ENCODE measurements around the gene PNN. TPM values are rescaled to one million over a fixed set of nuclear protein-coding genes. Genes with fewer than 3 reads are reported as not detected.

Gene PNN
- 41.9 to 47.6 TPM (median 46.2 TPM) in 5 replicates for total RNA-seq (2022; extraction: Qiagen RNA extraction)

GRCh38 chr14:39174560-39175444 lies at the start of gene PNN:
TSS of gene PNN (plus strand) at chr14:39175254. CDS start at chr14:39175280, 26 bp downstream.

Other genes starting within 250 kb of the PNN start
- gene SEC23A, start 72.0 kb upstream of the PNN start, total RNA-seq (2022; extraction: Qiagen RNA extraction), result 55.0 to 99.4 TPM (median 84.1 TPM) in 5 replicates
- 20.1 to 27.5 TPM (median 22.4 TPM) in 5 replicates for gene GEMIN2, start 60.9 kb upstream of the PNN start, total RNA-seq (2022; extraction: Qiagen RNA extraction)
- gene TRAPPC6B, start 4.9 kb upstream of the PNN start, total RNA-seq (2022; extraction: Qiagen RNA extraction), result 11.7 to 17.3 TPM (median 15.8 TPM) in 5 replicates
- gene MIA2, start 58.7 kb downstream of the PNN start, total RNA-seq (2022; extraction: Qiagen RNA extraction), result 18.3 to 22.0 TPM (median 19.2 TPM) in 5 replicates